Retina (tissue), 1 donor: ENCODE data around the gene TAOK1.

Experiments
- DNase-seq: peaks from one replicate; pipeline ENCODE4 v3.0.0-alpha.2; 2016

Gene TAOK1

DNA sequence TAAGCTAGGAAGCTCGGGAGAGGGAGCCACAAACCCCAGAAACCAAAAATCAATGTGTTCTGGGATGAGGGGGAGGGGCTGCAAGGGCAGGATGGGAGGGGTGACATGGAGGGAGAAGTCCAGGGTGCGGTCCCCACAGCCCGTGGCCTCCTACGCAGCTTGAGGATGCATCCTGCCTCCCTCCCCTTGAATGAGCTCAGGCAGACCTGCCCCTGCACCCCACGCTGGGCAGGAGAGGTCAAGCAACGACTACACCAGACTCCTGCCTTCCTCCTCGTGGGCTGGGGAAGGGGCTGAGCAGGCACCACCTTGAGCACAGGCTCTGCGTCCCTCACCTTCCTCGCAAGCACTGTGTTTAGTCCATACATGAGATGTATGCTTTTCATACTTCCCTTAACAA is 206.6 kb downstream of the TAOK1 start:
- DNase-seq: no peak

DNA sequence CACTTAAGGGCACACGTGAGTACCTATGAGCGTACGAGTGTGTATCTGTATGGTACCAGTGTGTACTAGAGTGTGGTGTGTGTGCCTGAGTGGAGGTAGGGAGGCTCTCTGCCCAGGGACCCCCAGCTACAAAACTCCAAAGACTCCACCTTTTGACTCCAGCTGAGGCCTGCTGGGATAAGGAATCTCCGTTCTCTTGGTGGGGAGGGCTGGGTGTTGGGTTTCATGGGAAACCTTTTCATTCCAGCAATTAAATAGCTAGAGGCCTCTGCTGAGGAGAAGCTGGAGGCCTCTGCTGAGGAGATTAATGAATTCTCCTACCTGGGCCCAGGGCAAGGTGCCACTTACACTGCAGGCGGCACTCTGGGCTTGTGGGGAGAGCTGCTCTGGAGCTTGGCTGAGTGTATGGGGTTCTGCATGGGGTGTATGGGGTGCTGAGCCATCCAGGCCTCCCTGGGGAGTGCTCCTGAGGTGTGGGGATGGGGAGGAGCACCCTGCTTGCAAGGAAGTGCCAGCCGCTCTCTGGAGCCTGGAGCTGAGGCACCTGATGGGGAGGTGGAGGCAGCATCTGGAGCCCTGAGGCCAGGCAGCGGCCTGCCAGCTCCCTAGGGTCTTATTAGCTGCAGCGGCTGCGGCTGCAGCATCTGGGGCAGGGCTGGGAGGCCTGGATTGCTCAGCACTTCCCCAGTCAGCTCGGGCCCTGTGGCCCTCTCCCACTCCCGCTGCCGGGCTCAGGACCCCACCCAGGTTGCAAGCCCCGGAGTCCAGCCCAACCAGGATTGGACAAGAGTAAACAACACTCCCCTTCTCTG is 207.4 kb downstream of the TAOK1 start:
- DNase-seq: peak; percentile 56
